GM19397 (cell line): ENCODE results near the gene KRT6C.

Source experiments
- ATAC-seq: cut with Tn5 transposase; IDR thresholded peaks from one replicate; pipeline ENCODE4 v1.9.1; 2021; ENCODE audit warnings: mild to moderate bottlenecking, moderate library complexity; ENCODE audit not compliant: unreplicated experiment

Gene KRT6C

GRCh38 chr12:52436000-52436827 lies 37.4 kb downstream of the KRT6C start:
- ATAC-seq: no peak

GRCh38 chr12:52435659-52435999 lies 38.0 kb downstream of the KRT6C start:
- ATAC-seq: no peak

- no peak for ATAC-seq
Observed at GRCh38 chr12:52434760-52435530, 38.7 kb downstream of the KRT6C start.

- no peak for ATAC-seq
Observed at GRCh38 chr12:52434081-52434733, 39.4 kb downstream of the KRT6C start, which contains the start of gene KRT75. KRT75 (minus strand) TSS chr12:52434371; CDS start chr12:52434304, 67 bp downstream.

GRCh38 chr12:52433501-52434080 lies 40.0 kb downstream of the KRT6C start:
- no peak for ATAC-seq

- ATAC-seq: no peak
Observed at GRCh38 chr12:52432559-52433207, 40.9 kb downstream of the KRT6C start.

GRCh38 chr12:52428121-52428520 lies 45.5 kb downstream of the KRT6C start:
- no peak for ATAC-seq

- no peak for ATAC-seq
Observed at GRCh38 chr12:52427083-52427482, 46.5 kb downstream of the KRT6C start.

- no peak for ATAC-seq
Observed at GRCh38 chr12:52426034-52426433, 47.6 kb downstream of the KRT6C start.

- ATAC-seq: no peak
Observed at GRCh38 chr12:52425466-52425865, 48.1 kb downstream of the KRT6C start.

- no peak for ATAC-seq
Observed at GRCh38 chr12:52423661-52424500, 49.7 kb downstream of the KRT6C start.

GRCh38 chr12:52423035-52423434 lies 50.6 kb downstream of the KRT6C start:
- ATAC-seq: no peak

- no peak for ATAC-seq
Observed at GRCh38 chr12:52419656-52420055, 53.9 kb downstream of the KRT6C start.

GRCh38 chr12:52418576-52419110 lies 55.0 kb downstream of the KRT6C start:
- ATAC-seq: no peak
